Measurements from ENCODE around the gene ATF7. TPM values are rescaled to one million over a fixed set of nuclear protein-coding genes. Genes with fewer than 3 reads are reported as not detected.
A peak's percentile ranks its signal among the peaks of the same experiment; 100 is the strongest.

ATF7 gene
- total and polyA plus RNA-seq, 4 donors, result 16.8 to 43.3 (median 31.7) TPM

DNA sequence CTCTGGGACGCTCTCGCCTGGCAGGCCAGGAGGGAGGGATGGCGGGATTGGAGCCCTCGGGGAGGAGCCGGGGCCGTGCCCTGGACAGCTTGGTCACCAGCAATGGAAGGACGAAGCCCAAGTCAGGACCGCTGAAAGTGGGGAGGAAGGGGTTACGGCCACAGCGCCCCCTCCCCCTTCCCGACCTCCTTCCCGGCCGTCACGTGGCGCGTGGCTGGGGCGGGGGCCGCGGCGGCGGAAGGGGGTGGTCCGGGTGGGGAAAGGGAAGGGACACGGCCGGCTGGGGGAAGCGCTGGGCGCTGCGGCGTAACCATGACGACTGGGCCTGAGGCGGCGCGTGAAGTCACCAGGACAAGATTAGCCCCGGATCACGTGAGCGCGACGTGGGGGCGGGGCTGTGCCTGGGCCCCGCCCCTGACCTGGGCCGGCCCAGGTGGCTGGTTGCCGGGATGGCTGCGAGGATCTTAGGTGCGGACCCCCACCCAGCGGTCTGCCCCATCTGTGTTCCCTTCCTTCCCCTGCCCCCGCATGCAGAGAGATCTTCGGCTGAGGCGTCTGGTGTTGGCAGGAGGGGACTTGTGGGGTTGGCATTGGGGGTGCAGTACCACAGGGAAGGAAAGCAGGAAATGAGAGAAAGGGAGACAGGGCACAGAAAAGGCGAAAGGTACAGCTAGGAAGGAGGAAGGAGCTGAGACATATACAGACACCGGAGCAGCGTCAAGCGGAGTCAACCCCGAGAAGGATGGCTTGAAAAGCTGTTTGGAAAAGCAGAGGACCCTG, 133.2 kb downstream of the ATF7 start:
- H3K27ac ChIP-seq (ENCODE audit: low read depth in 1 of 2, low read length in 1 of 2), result peak overlapping the region; percentile 71 to 86
- H3K4me1 ChIP-seq (ENCODE audit: control insufficient read depth in 5 of 5, insufficient read depth in 5 of 5, low read length in 5 of 5), result peaks cover 0 to 35% (median 23%) of the 10 kb centered on the region in 5 donors
- H3K9me3 ChIP-seq (ENCODE audit: control insufficient read depth in 4 of 4, insufficient read depth in 3 of 4, low read length in 3 of 4), result no peaks in the 10 kb centered on the region
- no peaks in the 10 kb centered on the region for H3K27me3 ChIP-seq (ENCODE audit: control insufficient read depth in 3 of 3, insufficient read depth in 3 of 3, low read length in 2 of 3)
- 1% methylated on average over 38 to 52 of the region's 52 CpGs for WGBS, 2 donors
- ATAC-seq (ENCODE audit: insufficient read depth, low FRiP score) (peak; percentile 83), DNase-seq (peak; percentile 97 to 98 (median 98))
- H3K36me3 ChIP-seq (ENCODE audit: control insufficient read depth in 4 of 4, insufficient read depth in 4 of 4, low read length in 4 of 4), result peaks cover 0 to 3% (median under 1%) of the 10 kb centered on the region in 4 donors
- TF ChIP-seq, protein P1, sequence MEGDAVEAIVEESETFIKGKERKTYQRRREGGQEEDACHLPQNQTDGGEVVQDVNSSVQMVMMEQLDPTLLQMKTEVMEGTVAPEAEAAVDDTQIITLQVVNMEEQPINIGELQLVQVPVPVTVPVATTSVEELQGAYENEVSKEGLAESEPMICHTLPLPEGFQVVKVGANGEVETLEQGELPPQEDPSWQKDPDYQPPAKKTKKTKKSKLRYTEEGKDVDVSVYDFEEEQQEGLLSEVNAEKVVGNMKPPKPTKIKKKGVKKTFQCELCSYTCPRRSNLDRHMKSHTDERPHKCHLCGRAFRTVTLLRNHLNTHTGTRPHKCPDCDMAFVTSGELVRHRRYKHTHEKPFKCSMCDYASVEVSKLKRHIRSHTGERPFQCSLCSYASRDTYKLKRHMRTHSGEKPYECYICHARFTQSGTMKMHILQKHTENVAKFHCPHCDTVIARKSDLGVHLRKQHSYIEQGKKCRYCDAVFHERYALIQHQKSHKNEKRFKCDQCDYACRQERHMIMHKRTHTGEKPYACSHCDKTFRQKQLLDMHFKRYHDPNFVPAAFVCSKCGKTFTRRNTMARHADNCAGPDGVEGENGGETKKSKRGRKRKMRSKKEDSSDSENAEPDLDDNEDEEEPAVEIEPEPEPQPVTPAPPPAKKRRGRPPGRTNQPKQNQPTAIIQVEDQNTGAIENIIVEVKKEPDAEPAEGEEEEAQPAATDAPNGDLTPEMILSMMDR (IDR thresholded peaks at IDR 0.05; ENCODE audit: control extremely low read depth, extremely low read depth), result no peak
- peak overlapping the region; percentile 47 for H3K4me3 ChIP-seq
- peak overlapping the region; percentile 56 to 98 for H3K9ac ChIP-seq (ENCODE audit: insufficient read depth in 1 of 2, low read length in 2 of 2)

GRCh38 chr12:53492188-53492587, 134.0 kb downstream of the ATF7 start:
- Histone ChIP-seq H3K27me3 (ENCODE audit: control insufficient read depth in 3 of 3, insufficient read depth in 3 of 3, low read length in 2 of 3) (no peaks in the 10 kb centered on the region), H3K36me3 (ENCODE audit: control insufficient read depth in 4 of 4, insufficient read depth in 4 of 4, low read length in 4 of 4) (peaks cover 0 to 8% (median 3%) of the 10 kb centered on the region in 4 donors), H3K9ac (ENCODE audit: insufficient read depth in 1 of 2, low read length in 2 of 2) (peak overlapping the region; percentile 46 to 84), H3K4me3 (no peak overlapping the region), H3K9me3 (ENCODE audit: control insufficient read depth in 4 of 4, insufficient read depth in 3 of 4, low read length in 3 of 4) (no peaks in the 10 kb centered on the region), H3K4me1 (ENCODE audit: control insufficient read depth in 5 of 5, insufficient read depth in 5 of 5, low read length in 5 of 5) (peaks cover 0 to 37% (median 23%) of the 10 kb centered on the region in 5 donors), H3K27ac (ENCODE audit: low read depth in 1 of 2, low read length in 1 of 2) (peak overlapping the region in 1 of 2 donors; percentile 61)
- DNase-seq, result no peak
- no peak for ATAC-seq (ENCODE audit: insufficient read depth, low FRiP score)
- TF ChIP-seq, protein P1 (IDR thresholded peaks at IDR 0.05; ENCODE audit: control extremely low read depth, extremely low read depth), result no peak
- WGBS, 2 donors, result 69 to 77% methylated on average over 20 of the region's 20 CpGs

- no peaks in the 10 kb centered on the region for H3K27me3 ChIP-seq (ENCODE audit: control insufficient read depth in 3 of 3, insufficient read depth in 3 of 3, low read length in 2 of 3)
- TF ChIP-seq, protein P1 (IDR thresholded peaks at IDR 0.05; ENCODE audit: control extremely low read depth, extremely low read depth), result no peak
- H3K27ac ChIP-seq (ENCODE audit: low read depth in 1 of 2, low read length in 1 of 2), result no peak overlapping the region
- H3K36me3 ChIP-seq (ENCODE audit: control insufficient read depth in 4 of 4, insufficient read depth in 4 of 4, low read length in 4 of 4), result peaks cover 0 to 30% (median 18%) of the 10 kb centered on the region in 4 donors
- DNase-seq, result peak in 1 of 3 donors; percentile 69
- H3K4me1 ChIP-seq (ENCODE audit: control insufficient read depth in 5 of 5, insufficient read depth in 5 of 5, low read length in 5 of 5), result peaks cover 0 to 26% (median 14%) of the 10 kb centered on the region in 5 donors
- no peak overlapping the region for H3K4me3 ChIP-seq
- ATAC-seq (ENCODE audit: insufficient read depth, low FRiP score), result no peak
- 95 to 96% methylated on average over 5 of the region's 5 CpGs for WGBS, 2 donors
- no peak overlapping the region for H3K9ac ChIP-seq (ENCODE audit: insufficient read depth in 1 of 2, low read length in 2 of 2)
- no peaks in the 10 kb centered on the region for H3K9me3 ChIP-seq (ENCODE audit: control insufficient read depth in 4 of 4, insufficient read depth in 3 of 4, low read length in 3 of 4)
Observed at GRCh38 chr12:53489242-53489864, 136.8 kb downstream of the ATF7 start.
